ENCODE results near the gene VCP. TPM values are rescaled to one million over a fixed set of nuclear protein-coding genes. Genes with fewer than 3 reads are reported as not detected.
"Not testable (repeated sequence)": the region's sequence is repeated elsewhere in the genome, so short reads cannot be mapped to it uniquely, and the experiment has no call there.

Gene VCP
- total RNA-seq, 1 donor from 2014 or later = 185 TPM

DNA sequence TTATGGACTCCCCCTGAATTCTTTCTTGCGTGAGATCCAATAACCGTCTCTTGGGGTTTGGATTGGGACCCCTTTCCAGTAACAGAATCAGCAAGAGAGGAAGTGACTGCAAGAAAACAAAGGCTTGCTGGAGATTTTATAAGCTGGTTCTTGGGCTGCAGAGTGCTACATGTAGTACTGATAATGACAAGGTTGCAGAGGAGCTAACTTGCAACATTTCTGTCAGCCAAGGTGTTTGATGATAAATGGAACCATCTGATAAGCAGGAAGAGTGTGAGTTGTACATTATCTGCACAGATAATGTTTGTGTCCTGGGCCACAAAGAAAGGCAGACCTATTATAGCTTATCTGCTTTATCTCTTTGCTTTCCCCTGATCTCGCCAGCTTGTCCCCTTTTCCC is 45.8 kb downstream of the VCP start:
- TF ChIP-seq, protein P1, sequence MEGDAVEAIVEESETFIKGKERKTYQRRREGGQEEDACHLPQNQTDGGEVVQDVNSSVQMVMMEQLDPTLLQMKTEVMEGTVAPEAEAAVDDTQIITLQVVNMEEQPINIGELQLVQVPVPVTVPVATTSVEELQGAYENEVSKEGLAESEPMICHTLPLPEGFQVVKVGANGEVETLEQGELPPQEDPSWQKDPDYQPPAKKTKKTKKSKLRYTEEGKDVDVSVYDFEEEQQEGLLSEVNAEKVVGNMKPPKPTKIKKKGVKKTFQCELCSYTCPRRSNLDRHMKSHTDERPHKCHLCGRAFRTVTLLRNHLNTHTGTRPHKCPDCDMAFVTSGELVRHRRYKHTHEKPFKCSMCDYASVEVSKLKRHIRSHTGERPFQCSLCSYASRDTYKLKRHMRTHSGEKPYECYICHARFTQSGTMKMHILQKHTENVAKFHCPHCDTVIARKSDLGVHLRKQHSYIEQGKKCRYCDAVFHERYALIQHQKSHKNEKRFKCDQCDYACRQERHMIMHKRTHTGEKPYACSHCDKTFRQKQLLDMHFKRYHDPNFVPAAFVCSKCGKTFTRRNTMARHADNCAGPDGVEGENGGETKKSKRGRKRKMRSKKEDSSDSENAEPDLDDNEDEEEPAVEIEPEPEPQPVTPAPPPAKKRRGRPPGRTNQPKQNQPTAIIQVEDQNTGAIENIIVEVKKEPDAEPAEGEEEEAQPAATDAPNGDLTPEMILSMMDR (IDR thresholded peaks at IDR 0.05) = no peak
- H3K27ac ChIP-seq = no peak overlapping the region
- intact Hi-C loops (cut with DNase I) = no loop called here
- no peaks in the 10 kb centered on the region for H3K9me3 ChIP-seq
- ATAC-seq (no peak), DNase-seq (no peak)
- no peaks in the 10 kb centered on the region for H3K27me3 ChIP-seq
- H3K4me3 ChIP-seq = no peak overlapping the region
- H3K36me3 ChIP-seq = no peaks in the 10 kb centered on the region
- H3K4me1 ChIP-seq = no peaks in the 10 kb centered on the region

DNA sequence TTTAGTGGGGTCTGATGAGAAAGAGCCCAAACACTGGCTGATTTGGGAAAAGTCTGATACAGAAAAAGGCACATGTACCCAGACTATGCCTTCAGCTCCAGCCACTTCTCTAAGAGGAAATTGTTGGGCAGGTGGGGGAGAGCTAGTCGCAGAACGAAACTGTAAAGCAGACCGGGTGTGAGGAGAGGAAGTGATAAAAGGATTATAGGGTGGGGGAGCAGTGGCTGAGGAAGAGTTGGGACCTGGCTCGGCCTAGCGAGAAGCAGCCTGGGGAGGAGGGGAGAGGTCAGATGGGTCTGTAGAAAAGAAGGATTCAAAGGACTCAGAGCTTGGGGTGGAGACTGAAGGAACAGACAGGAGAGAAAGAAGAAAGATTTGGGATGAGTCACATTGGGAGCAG is 49.0 kb downstream of the VCP start:
- H3K27me3 ChIP-seq; H3K9me3 ChIP-seq; ATAC-seq; H3K4me1 ChIP-seq; DNase-seq; H3K4me3 ChIP-seq; intact Hi-C loops (cut with DNase I); H3K27ac ChIP-seq; H3K36me3 ChIP-seq: not testable (repeated sequence)

DNA sequence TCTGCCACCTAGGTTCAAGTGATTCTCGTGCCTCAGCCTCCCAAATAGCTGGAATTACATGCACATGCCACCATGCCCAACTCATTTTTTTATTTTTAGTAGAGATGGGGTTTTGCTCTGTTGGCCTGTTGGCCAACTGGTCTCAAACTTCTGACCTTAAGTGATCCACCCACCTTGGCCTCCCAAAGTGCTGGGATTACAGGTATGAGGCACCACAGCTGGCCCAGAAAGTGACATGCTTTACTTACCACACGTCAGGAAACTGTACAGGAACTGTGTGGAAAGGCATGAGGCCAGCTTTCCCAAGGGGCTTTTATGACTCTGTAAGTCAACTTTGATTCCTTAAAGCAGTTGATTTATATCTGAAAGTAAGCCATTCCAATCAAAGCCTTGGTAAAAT is 57.9 kb downstream of the VCP start:
- H3K4me3 ChIP-seq = no peak overlapping the region
- H3K9me3 ChIP-seq = no peaks in the 10 kb centered on the region
- peaks cover 10% of the 10 kb centered on the region for H3K36me3 ChIP-seq
- no peaks in the 10 kb centered on the region for H3K4me1 ChIP-seq
- DNase-seq (no peak), ATAC-seq (no peak)
- no peak overlapping the region for H3K27ac ChIP-seq
- intact Hi-C loops (cut with DNase I) = no loop called here
- H3K27me3 ChIP-seq = no peaks in the 10 kb centered on the region
- TF ChIP-seq, protein P1 (IDR thresholded peaks at IDR 0.05) = no peak

DNA sequence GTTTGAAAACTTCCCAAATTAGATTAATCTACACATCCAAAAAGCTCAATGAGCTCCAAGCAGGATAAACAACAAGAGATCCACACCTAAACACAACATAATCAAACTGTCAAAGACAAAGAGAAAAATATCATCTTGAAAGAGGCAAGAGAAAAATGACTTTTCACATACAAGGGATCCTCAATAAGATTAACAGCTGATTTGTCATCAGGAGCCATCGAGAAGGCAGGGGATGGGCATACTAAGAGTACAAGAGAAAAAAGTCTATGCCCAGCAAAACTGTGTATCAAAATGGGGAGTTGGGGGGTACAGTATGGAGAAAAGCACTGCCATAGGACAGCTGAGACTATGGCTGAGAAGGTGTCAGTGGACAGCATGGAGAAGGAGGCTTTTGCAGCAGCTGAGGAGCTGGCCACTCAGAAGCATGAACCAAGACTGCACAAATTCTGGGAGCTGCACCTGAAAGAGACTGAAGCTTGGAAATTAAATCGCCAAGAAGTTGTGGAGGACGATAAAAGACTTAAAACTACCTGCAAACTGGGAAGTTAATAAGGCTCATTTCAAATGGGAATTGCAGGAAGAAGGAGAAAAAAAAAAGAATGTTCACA is 62.0 kb downstream of the VCP start:
- Histone ChIP-seq H3K27ac (no peak overlapping the region), H3K4me1 (no peaks in the 10 kb centered on the region), H3K4me3 (no peak overlapping the region), H3K27me3 (no peaks in the 10 kb centered on the region), H3K9me3 (no peaks in the 10 kb centered on the region), H3K36me3 (peaks cover 10% of the 10 kb centered on the region)
- intact Hi-C loops (cut with DNase I) = no loop called here
- no peak for DNase-seq
- TF ChIP-seq, protein P1 (IDR thresholded peaks at IDR 0.05) = no peak
- ATAC-seq = no peak

Other genes with a start within 250 kb of the VCP start
- gene PHF24, start 114.3 kb downstream of the VCP start, total RNA-seq = 0.23 TPM
- gene DNAJB5, start 82.9 kb downstream of the VCP start, total RNA-seq = 8.3 TPM
- gene FANCG, start 7.3 kb upstream of the VCP start, total RNA-seq = 9.4 TPM
- 25.2 TPM for gene PIGO, start 24.0 kb upstream of the VCP start, total RNA-seq
- 59.4 TPM for gene STOML2, start 30.5 kb upstream of the VCP start, total RNA-seq
- 20.3 TPM for gene ATOSB, start 43.2 kb upstream of the VCP start, total RNA-seq
- gene UNC13B, start 89.4 kb upstream of the VCP start, total RNA-seq = 92.1 TPM